Natural killer cell (primary cell): Measurements from ENCODE around the gene GALNS. TPM values are rescaled to one million over a fixed set of nuclear protein-coding genes. Genes with fewer than 3 reads are reported as not detected.

Experiments
- ATAC-seq, 3 donors: fragments of 150-1000 bp in 2 of 3; fragments of 200-7000 bp in 1 of 3; cut with Tn5 transposase; 1 replicate in 1 of 3; 2 replicates in 2 of 3; pipeline ENCODE4 v1.10.0; 2021; ENCODE audit warnings: mild to moderate bottlenecking in 2 of 3, moderate library complexity in 2 of 3
- DNase-seq, 2 donors: peaks; one replicate each; pipeline versions ENCODE4 v3.0.0 to v3.0.0-alpha.2; 2013 to 2021; ENCODE audit warnings: mixed read lengths in 1 of 2
- H3K27ac ChIP-seq: one replicate; pipeline ENCODE4 v1.5.1; 2013; ENCODE audit warnings: mild to moderate bottlenecking, low read length
- H3K27me3 ChIP-seq: one replicate; pipeline ENCODE4 v1.6.1; 2013; ENCODE audit warnings: low read length; ENCODE audit not compliant: control insufficient read depth, insufficient read depth
- H3K36me3 ChIP-seq: one replicate; pipeline ENCODE4 v1.6.1; 2013; ENCODE audit warnings: low read length; ENCODE audit not compliant: control insufficient read depth, insufficient read depth
- H3K4me1 ChIP-seq: one replicate; pipeline ENCODE4 v1.6.1; 2013; ENCODE audit warnings: low read length; ENCODE audit not compliant: control insufficient read depth, insufficient read depth
- H3K4me3 ChIP-seq: one replicate; pipeline ENCODE4 v1.5.1; 2013; ENCODE audit warnings: low read length
- H3K9me3 ChIP-seq: one replicate; pipeline ENCODE4 v1.6.1; 2013; ENCODE audit warnings: low read length; ENCODE audit not compliant: control insufficient read depth, insufficient read depth
- H3K27ac Mint-ChIP-seq, 2 donors: one replicate each; pipeline ENCODE4 v1.8.0; 2022; ENCODE audit warnings: mild to moderate bottlenecking in 2 of 2, mixed read lengths in 2 of 2, moderate library complexity in 1 of 2
- H3K27me3 Mint-ChIP-seq, 2 donors: one replicate each; pipeline ENCODE4 v1.8.0; 2022; ENCODE audit warnings: low read depth in 2 of 2, mixed read lengths in 2 of 2
- H3K36me3 Mint-ChIP-seq: one replicate; pipeline ENCODE4 v1.8.0; 2022; ENCODE audit warnings: mixed read lengths
- H3K4me1 Mint-ChIP-seq, 2 donors: one replicate each; pipeline ENCODE4 v1.8.0; 2022; ENCODE audit warnings: mixed read lengths in 2 of 2
- H3K4me3 Mint-ChIP-seq: one replicate; pipeline ENCODE4 v1.8.0; 2022; ENCODE audit warnings: mild to moderate bottlenecking, moderate library complexity, mixed read lengths
- H3K9me3 Mint-ChIP-seq, 2 donors: one replicate each; pipeline ENCODE4 v1.8.0; 2022; ENCODE audit warnings: mixed read lengths in 2 of 2
- CTCF ChIP-seq: fragments of 200-600 bp; IDR thresholded peaks from one replicate; pipeline ENCODE4 v1.8.0; 2022; ENCODE audit warnings: antibody characterized with exemption
- WGBS: methylation state at CpG from one replicate; pipeline ENCODE4 v1.1.7; 2013; ENCODE audit warnings: missing lambda C conversion rate; ENCODE audit not compliant: insufficient coverage; 5-methylcytosine and 5-hydroxymethylcytosine counted together
- intact Hi-C: fragments of 100-400 bp; cut with micrococcal nuclease; formaldehyde crosslinking; loops from one replicate; pipeline ENCODE4 v1.14.2; 2022
- total RNA-seq, 4 donors: library from RNA; stranded (reverse); fragments of 120-200 nt in 1 of 4; gene quantifications; one replicate each; pipeline versions ENCODE4 v1.2.3 to v1.2.4, GENCODE V29; 2013 to 2022

GALNS gene
- total RNA-seq, 3 donors from 2014 or later (not counting 1 experiment from before 2014, with no cell fraction given), result 58.1 to 75.8 (median 65.7) TPM

GRCh38 chr16:88854306-88855111 is 2.2 kb downstream of the GALNS start:
- peaks cover 25 to 36% of the 10 kb centered on the region in 2 donors for H3K4me1 Mint-ChIP-seq
- intact Hi-C loops, result loop anchor here (5.0 kb wide), 1 partner anchor 117 kb away; no protein-coding TSS in a partner anchor
- peak overlapping the region; percentile 19 for H3K27ac ChIP-seq
- WGBS, result 38% methylated on average over 17 of the region's 20 CpGs
- DNase-seq (peak; percentile 33 to 61), ATAC-seq (peak; percentile 9 to 27 (median 20))
- H3K27me3 Mint-ChIP-seq, result no peaks in the 10 kb centered on the region
- TF ChIP-seq CTCF, result no peak
- H3K9me3 Mint-ChIP-seq, result no peaks in the 10 kb centered on the region
- peak overlapping the region; percentile 81 for H3K4me3 Mint-ChIP-seq
- H3K27ac Mint-ChIP-seq, result peak overlapping the region; percentile 70 to 79
- no peaks in the 10 kb centered on the region for H3K36me3 Mint-ChIP-seq
- no peak overlapping the region for H3K4me3 ChIP-seq
- H3K4me1 ChIP-seq, result peaks cover 43% of the 10 kb centered on the region
- H3K9me3 ChIP-seq, result no peaks in the 10 kb centered on the region
- H3K27me3 ChIP-seq, result no peaks in the 10 kb centered on the region
- peaks cover 12% of the 10 kb centered on the region for H3K36me3 ChIP-seq

GRCh38 chr16:88853325-88853941 is 3.3 kb downstream of the GALNS start:
- Histone ChIP-seq H3K27me3 (no peaks in the 10 kb centered on the region), H3K4me1 (peaks cover 43% of the 10 kb centered on the region), H3K36me3 (peaks cover 9% of the 10 kb centered on the region), H3K27ac (no peak overlapping the region), H3K9me3 (no peaks in the 10 kb centered on the region), H3K4me3 (no peak overlapping the region)
- DNase-seq, result no peak
- 73% methylated on average over 17 of the region's 17 CpGs for WGBS
- no peak for TF ChIP-seq CTCF
- H3K27ac Mint-ChIP-seq, result no peak overlapping the region
- H3K4me3 Mint-ChIP-seq, result no peak overlapping the region
- intact Hi-C loops, result no loop called here
- no peaks in the 10 kb centered on the region for H3K9me3 Mint-ChIP-seq
- H3K36me3 Mint-ChIP-seq, result no peaks in the 10 kb centered on the region
- peaks cover 25 to 33% of the 10 kb centered on the region in 2 donors for H3K4me1 Mint-ChIP-seq
- no peak for ATAC-seq
- H3K27me3 Mint-ChIP-seq, result no peaks in the 10 kb centered on the region

GRCh38 chr16:88851616-88852015 is 5.1 kb downstream of the GALNS start:
- H3K36me3 Mint-ChIP-seq, result no peaks in the 10 kb centered on the region
- H3K4me1 Mint-ChIP-seq, result peaks cover 14 to 21% of the 10 kb centered on the region in 2 donors
- H3K9me3 Mint-ChIP-seq, result no peaks in the 10 kb centered on the region
- no peak for ATAC-seq
- no peaks in the 10 kb centered on the region for H3K9me3 ChIP-seq
- no peak overlapping the region for H3K27ac Mint-ChIP-seq
- no peak for TF ChIP-seq CTCF
- intact Hi-C loops, result no loop called here
- H3K27me3 ChIP-seq, result no peaks in the 10 kb centered on the region
- WGBS, result 96% methylated on average over 19 of the region's 19 CpGs
- H3K36me3 ChIP-seq, result peaks cover 11% of the 10 kb centered on the region
- H3K4me1 ChIP-seq, result peaks cover 32% of the 10 kb centered on the region
- no peaks in the 10 kb centered on the region for H3K27me3 Mint-ChIP-seq
- H3K4me3 ChIP-seq, result no peak overlapping the region
- H3K27ac ChIP-seq, result no peak overlapping the region
- H3K4me3 Mint-ChIP-seq, result no peak overlapping the region
- DNase-seq, result no peak
